Measurements from ENCODE around the gene VEGFD. TPM values are rescaled to one million over a fixed set of nuclear protein-coding genes. Genes with fewer than 3 reads are reported as not detected.
A peak's percentile ranks its signal among the peaks of the same experiment; 100 is the strongest.

The VEGFD gene
- polyA plus RNA-seq, 1 donor: 0.24 TPM

DNA sequence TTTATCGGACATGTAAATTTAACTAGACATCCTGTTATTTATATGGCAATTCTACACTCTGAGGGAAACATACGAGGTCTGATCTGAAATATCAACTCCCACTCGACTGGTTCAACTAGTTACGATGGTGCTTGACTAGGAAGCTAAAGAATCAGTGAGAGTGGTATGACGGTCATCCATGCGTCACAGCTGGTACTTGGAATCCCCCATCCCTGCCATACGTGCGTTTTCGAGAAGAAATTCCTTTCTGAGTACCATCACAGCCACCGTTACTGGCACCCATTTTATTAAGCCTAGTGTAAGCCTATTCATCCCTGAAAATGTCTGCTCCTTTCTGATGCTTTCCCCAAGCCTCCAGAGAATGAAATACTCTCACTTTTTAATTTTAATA, 48.2 kb downstream of the VEGFD start:
- Histone ChIP-seq H3K36me3 (ENCODE audit: control insufficient read depth, insufficient read depth, low read length) (peaks cover 7% of the 10 kb centered on the region), H3K27me3 (ENCODE audit: control insufficient read depth, insufficient read depth, low read length) (peaks cover 12% of the 10 kb centered on the region), H3K4me3 (ENCODE audit: low read length) (peak overlapping the region; percentile 100), H3K9me3 (ENCODE audit: control insufficient read depth, low read depth, low read length) (no peaks in the 10 kb centered on the region), H3K4me1 (ENCODE audit: control insufficient read depth, insufficient read depth, low read length) (no peaks in the 10 kb centered on the region), H3K27ac (ENCODE audit: low read length) (peak overlapping the region; percentile 32)
- peak; percentile 43 to 62 for DNase-seq
- WGBS (ENCODE audit: insufficient coverage, low lambda C conversion rate): no CpG with 5 or more reads among the region's 10 CpGs

DNA sequence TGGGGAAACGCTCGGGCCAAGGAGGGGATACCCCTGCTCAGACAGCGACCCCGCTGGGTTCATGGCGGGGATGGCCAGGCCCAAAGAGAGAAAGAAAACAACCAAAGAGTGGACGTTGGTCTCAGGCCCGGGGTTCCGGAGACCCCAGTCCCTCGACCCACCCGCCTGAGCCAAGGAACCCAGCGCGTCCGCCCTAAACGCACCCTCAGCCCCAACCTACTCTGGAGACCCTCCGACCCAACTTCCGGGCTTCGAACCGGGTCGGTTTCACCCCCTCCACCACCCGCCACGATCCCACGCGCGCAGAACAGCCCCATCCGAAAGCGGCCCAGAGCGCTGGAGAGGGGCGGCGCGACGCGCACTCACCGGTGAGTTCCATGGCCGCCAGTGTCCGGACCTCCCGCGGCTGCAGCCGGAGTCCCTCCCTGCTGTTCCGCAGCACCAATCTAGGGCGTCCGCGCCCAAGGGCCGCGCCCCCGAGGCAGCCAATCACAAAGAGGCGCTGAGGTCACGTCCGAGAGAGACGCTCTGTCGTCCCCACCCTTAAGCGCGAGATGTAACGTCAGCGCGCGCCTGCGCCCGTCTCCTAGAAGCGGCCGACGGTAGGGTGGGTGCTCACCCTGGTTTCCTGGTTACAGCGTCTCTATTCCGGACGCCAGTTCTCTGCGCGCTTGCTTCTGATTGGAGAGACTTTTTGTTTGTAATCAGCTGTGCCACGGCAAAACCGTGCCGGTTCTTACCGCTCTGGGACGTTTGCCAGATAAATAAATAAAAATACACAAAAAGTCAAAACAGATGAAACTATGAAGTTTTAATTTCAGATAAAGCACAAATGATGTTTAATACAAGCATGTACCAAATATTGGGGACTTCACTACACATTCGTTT, 48.8 kb downstream of the VEGFD start, which contains the start of gene PIGA:
TSS of gene PIGA (minus strand) at position 389 of the 888 bp plus-strand sequence. CDS start 3,593 bp downstream, outside the sequence.
- H3K4me3 ChIP-seq (ENCODE audit: low read length): peak within 1 kb of the TSS; percentile 100
- no CpG with 5 or more reads among the region's 72 CpGs for WGBS (ENCODE audit: insufficient coverage, low lambda C conversion rate)
- no peaks in the 10 kb centered on the region for H3K9me3 ChIP-seq (ENCODE audit: control insufficient read depth, low read depth, low read length)
- H3K36me3 ChIP-seq (ENCODE audit: control insufficient read depth, insufficient read depth, low read length): peaks cover 7% of the 10 kb centered on the region
- H3K27ac ChIP-seq (ENCODE audit: low read length): peak within 1 kb of the TSS; percentile 86
- DNase-seq: peak; percentile 97
- no peaks in the 10 kb centered on the region for H3K4me1 ChIP-seq (ENCODE audit: control insufficient read depth, insufficient read depth, low read length)
- H3K27me3 ChIP-seq (ENCODE audit: control insufficient read depth, insufficient read depth, low read length): peaks cover 7% of the 10 kb centered on the region

- peak overlapping the region; percentile 100 for H3K4me3 ChIP-seq (ENCODE audit: low read length)
- peaks cover 7% of the 10 kb centered on the region for H3K36me3 ChIP-seq (ENCODE audit: control insufficient read depth, insufficient read depth, low read length)
- no peaks in the 10 kb centered on the region for H3K4me1 ChIP-seq (ENCODE audit: control insufficient read depth, insufficient read depth, low read length)
- peaks cover 7% of the 10 kb centered on the region for H3K27me3 ChIP-seq (ENCODE audit: control insufficient read depth, insufficient read depth, low read length)
- WGBS (ENCODE audit: insufficient coverage, low lambda C conversion rate): no CpG with 5 or more reads among the region's 7 CpGs
- H3K27ac ChIP-seq (ENCODE audit: low read length): peak overlapping the region; percentile 86
- no peaks in the 10 kb centered on the region for H3K9me3 ChIP-seq (ENCODE audit: control insufficient read depth, low read depth, low read length)
- DNase-seq: peak in 1 of 2 donors; percentile 42
Observed at GRCh38 chrX:15334561-15334960, 49.7 kb downstream of the VEGFD start.

DNA sequence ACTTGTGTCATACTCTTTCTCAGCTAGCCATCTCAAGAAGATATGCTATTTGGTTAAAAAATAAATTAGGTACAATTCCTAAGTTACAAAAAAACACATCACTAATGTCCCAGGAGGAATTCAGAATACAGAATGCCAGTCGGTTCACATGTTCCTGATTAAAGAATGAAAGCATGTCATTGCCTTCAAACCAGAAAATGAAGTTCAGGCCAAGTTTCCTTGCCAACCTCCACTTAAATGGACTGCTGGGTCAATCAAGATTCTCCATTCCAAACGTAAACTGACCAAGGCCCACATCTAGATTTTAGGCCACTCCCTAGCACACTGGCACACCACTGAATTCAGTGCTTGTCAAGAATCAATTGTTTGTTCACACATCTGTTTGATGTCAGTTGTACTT, 55.4 kb downstream of the VEGFD start:
- H3K9me3 ChIP-seq (ENCODE audit: control insufficient read depth, low read depth, low read length): no peaks in the 10 kb centered on the region
- no peak for DNase-seq
- H3K4me1 ChIP-seq (ENCODE audit: control insufficient read depth, insufficient read depth, low read length): no peaks in the 10 kb centered on the region
- no peak overlapping the region for H3K4me3 ChIP-seq (ENCODE audit: low read length)
- no CpG with 5 or more reads among the region's 2 CpGs for WGBS (ENCODE audit: insufficient coverage, low lambda C conversion rate)
- no peaks in the 10 kb centered on the region for H3K27me3 ChIP-seq (ENCODE audit: control insufficient read depth, insufficient read depth, low read length)
- peaks cover 7% of the 10 kb centered on the region for H3K36me3 ChIP-seq (ENCODE audit: control insufficient read depth, insufficient read depth, low read length)
- no peak overlapping the region for H3K27ac ChIP-seq (ENCODE audit: low read length)

DNA sequence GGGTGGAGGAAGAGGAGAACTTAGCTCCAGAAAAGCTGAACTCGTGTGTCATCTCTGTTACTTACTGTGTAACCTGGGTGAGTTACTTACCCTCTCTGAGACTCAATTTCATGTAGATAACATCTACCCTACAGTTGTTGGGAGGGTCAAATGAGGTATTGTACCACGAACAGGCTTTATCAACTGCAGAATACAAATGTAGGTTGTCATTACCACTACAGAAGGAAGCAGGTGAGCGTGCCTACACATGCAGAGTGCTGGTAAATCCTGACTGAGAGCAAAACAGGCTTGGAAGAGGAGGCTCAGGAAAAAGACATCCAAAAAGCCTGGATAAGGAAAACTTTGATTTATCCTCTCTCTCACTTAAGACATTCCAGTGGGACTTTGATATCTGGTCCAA, 56.1 kb downstream of the VEGFD start:
- no peaks in the 10 kb centered on the region for H3K4me1 ChIP-seq (ENCODE audit: control insufficient read depth, insufficient read depth, low read length)
- H3K27me3 ChIP-seq (ENCODE audit: control insufficient read depth, insufficient read depth, low read length): no peaks in the 10 kb centered on the region
- WGBS (ENCODE audit: insufficient coverage, low lambda C conversion rate): no CpG with 5 or more reads among the region's 3 CpGs
- peaks cover 7% of the 10 kb centered on the region for H3K36me3 ChIP-seq (ENCODE audit: control insufficient read depth, insufficient read depth, low read length)
- no peak overlapping the region for H3K4me3 ChIP-seq (ENCODE audit: low read length)
- H3K27ac ChIP-seq (ENCODE audit: low read length): no peak overlapping the region
- no peaks in the 10 kb centered on the region for H3K9me3 ChIP-seq (ENCODE audit: control insufficient read depth, low read depth, low read length)
- no peak for DNase-seq

DNA sequence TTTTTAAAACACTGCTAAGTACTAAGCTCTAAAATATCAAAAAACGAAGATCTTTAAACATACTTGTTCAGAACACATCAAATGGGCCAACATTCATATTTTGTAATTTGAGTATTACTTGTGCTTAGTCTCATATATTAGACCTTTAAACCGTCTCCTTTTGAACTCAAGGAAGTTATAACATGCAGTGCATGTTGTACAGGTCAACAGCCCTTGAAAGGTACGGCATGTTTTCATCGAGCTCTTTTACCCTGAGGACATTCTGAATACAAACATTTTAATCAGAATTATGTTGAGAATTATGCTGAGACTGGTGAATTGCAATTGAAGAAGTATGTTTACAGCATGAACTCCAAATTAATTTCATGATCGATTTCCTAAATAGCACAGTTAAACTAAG, 61.7 kb downstream of the VEGFD start:
- Histone ChIP-seq H3K27me3 (ENCODE audit: control insufficient read depth, insufficient read depth, low read length) (no peaks in the 10 kb centered on the region), H3K36me3 (ENCODE audit: control insufficient read depth, insufficient read depth, low read length) (peaks cover 6% of the 10 kb centered on the region), H3K4me3 (ENCODE audit: low read length) (no peak overlapping the region), H3K4me1 (ENCODE audit: control insufficient read depth, insufficient read depth, low read length) (no peaks in the 10 kb centered on the region), H3K9me3 (ENCODE audit: control insufficient read depth, low read depth, low read length) (no peaks in the 10 kb centered on the region), H3K27ac (ENCODE audit: low read length) (no peak overlapping the region)
- no CpG with 5 or more reads among the region's 5 CpGs for WGBS (ENCODE audit: insufficient coverage, low lambda C conversion rate)
- DNase-seq: no peak

- DNase-seq: no peak
- H3K4me3 ChIP-seq (ENCODE audit: low read length): no peak overlapping the region
- no peaks in the 10 kb centered on the region for H3K27me3 ChIP-seq (ENCODE audit: control insufficient read depth, insufficient read depth, low read length)
- 100% methylated on average over 1 of the region's 3 CpGs for WGBS (ENCODE audit: insufficient coverage, low lambda C conversion rate)
- H3K4me1 ChIP-seq (ENCODE audit: control insufficient read depth, insufficient read depth, low read length): no peaks in the 10 kb centered on the region
- H3K36me3 ChIP-seq (ENCODE audit: control insufficient read depth, insufficient read depth, low read length): peaks cover 6% of the 10 kb centered on the region
- H3K9me3 ChIP-seq (ENCODE audit: control insufficient read depth, low read depth, low read length): no peaks in the 10 kb centered on the region
- H3K27ac ChIP-seq (ENCODE audit: low read length): no peak overlapping the region
Observed at GRCh38 chrX:15322072-15322471, 62.1 kb downstream of the VEGFD start.

DNA sequence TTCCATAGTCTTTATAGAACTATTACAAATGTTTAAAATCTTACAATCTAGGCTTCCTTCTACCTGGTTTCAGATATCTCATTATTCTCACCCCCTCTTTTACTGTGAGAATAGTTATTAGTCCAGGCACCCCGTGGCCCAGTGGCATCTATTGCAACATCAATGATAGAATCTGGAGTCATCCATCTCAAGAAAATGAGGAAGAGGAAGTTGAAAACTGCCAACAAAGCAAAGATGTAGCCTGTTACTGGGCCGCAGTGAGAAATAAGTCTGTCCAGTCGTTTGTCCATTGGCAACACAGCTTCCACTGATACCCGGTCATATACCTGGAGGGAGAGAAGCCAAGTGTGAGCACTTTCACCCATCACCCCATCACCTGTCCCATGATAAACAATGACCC, 62.8 kb downstream of the VEGFD start:
- Histone ChIP-seq H3K27ac (ENCODE audit: low read length) (no peak overlapping the region), H3K27me3 (ENCODE audit: control insufficient read depth, insufficient read depth, low read length) (no peaks in the 10 kb centered on the region), H3K36me3 (ENCODE audit: control insufficient read depth, insufficient read depth, low read length) (peaks cover 6% of the 10 kb centered on the region), H3K4me3 (ENCODE audit: low read length) (no peak overlapping the region), H3K4me1 (ENCODE audit: control insufficient read depth, insufficient read depth, low read length) (no peaks in the 10 kb centered on the region), H3K9me3 (ENCODE audit: control insufficient read depth, low read depth, low read length) (no peaks in the 10 kb centered on the region)
- no peak for DNase-seq
- no CpG with 5 or more reads among the region's 4 CpGs for WGBS (ENCODE audit: insufficient coverage, low lambda C conversion rate)

GRCh38 chrX:15320297-15320696, 63.9 kb downstream of the VEGFD start:
- DNase-seq: no peak
- Histone ChIP-seq H3K9me3 (ENCODE audit: control insufficient read depth, low read depth, low read length) (no peaks in the 10 kb centered on the region), H3K27me3 (ENCODE audit: control insufficient read depth, insufficient read depth, low read length) (no peaks in the 10 kb centered on the region), H3K27ac (ENCODE audit: low read length) (no peak overlapping the region), H3K4me1 (ENCODE audit: control insufficient read depth, insufficient read depth, low read length) (no peaks in the 10 kb centered on the region), H3K4me3 (ENCODE audit: low read length) (no peak overlapping the region), H3K36me3 (ENCODE audit: control insufficient read depth, insufficient read depth, low read length) (peaks cover 6% of the 10 kb centered on the region)
- WGBS (ENCODE audit: insufficient coverage, low lambda C conversion rate): no CpG with 5 or more reads among the region's 4 CpGs

GRCh38 chrX:15319075-15319474, 65.1 kb downstream of the VEGFD start:
- no peaks in the 10 kb centered on the region for H3K4me1 ChIP-seq (ENCODE audit: control insufficient read depth, insufficient read depth, low read length)
- no CpG with 5 or more reads among the region's 4 CpGs for WGBS (ENCODE audit: insufficient coverage, low lambda C conversion rate)
- no peak overlapping the region for H3K27ac ChIP-seq (ENCODE audit: low read length)
- no peak for DNase-seq
- H3K9me3 ChIP-seq (ENCODE audit: control insufficient read depth, low read depth, low read length): no peaks in the 10 kb centered on the region
- peaks cover 6% of the 10 kb centered on the region for H3K36me3 ChIP-seq (ENCODE audit: control insufficient read depth, insufficient read depth, low read length)
- no peak overlapping the region for H3K4me3 ChIP-seq (ENCODE audit: low read length)
- no peaks in the 10 kb centered on the region for H3K27me3 ChIP-seq (ENCODE audit: control insufficient read depth, insufficient read depth, low read length)

GRCh38 chrX:15315509-15315908, 68.7 kb downstream of the VEGFD start, which contains the start of gene ASB11:
Gene ASB11, minus strand, starts transcription at chrX:15315640. Its CDS starts 35 bp downstream, at chrX:15315605.
- DNase-seq: no peak
- 60% methylated on average over 1 of the region's 3 CpGs for WGBS (ENCODE audit: insufficient coverage, low lambda C conversion rate)
- Histone ChIP-seq H3K9me3 (ENCODE audit: control insufficient read depth, low read depth, low read length) (no peaks in the 10 kb centered on the region), H3K36me3 (ENCODE audit: control insufficient read depth, insufficient read depth, low read length) (no peaks in the 10 kb centered on the region), H3K4me3 (ENCODE audit: low read length) (no peak within 1 kb of the TSS), H3K27me3 (ENCODE audit: control insufficient read depth, insufficient read depth, low read length) (no peaks in the 10 kb centered on the region), H3K27ac (ENCODE audit: low read length) (no peak within 1 kb of the TSS), H3K4me1 (ENCODE audit: control insufficient read depth, insufficient read depth, low read length) (no peaks in the 10 kb centered on the region)

All from large intestine (tissue), 3 donors.